CD1c-positive myeloid dendritic cell (primary cell): ENCODE measurements around the gene PDE11A.

Experiments
- DNase-seq: peaks from one replicate; pipeline ENCODE4 v3.0.0-alpha.2; 2016; ENCODE audit errors: extremely low spot score

The PDE11A gene

DNA sequence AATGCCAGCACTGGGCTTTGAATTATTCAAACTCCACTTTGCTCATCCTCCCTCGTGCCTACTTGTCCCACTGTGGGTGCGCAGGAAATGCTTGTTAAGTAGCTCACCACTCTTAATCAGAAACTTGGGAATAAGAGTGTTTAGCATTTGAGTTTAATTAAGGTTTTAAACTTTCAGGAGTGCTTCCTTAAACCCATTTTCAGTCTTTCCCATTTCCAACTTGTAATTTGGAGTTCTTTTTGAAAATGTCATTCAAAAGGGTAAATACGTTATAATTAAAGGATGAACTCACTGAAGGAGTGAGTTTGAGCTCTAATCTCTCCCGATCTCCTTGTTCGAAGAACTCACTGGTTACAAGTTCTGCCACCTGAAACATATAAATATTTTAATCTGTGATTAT is 403.4 kb downstream of the PDE11A start:
- DNase-seq = no peak

GRCh38 chr2:177668617-177669016 is 404.0 kb downstream of the PDE11A start:
- DNase-seq = no peak

DNA sequence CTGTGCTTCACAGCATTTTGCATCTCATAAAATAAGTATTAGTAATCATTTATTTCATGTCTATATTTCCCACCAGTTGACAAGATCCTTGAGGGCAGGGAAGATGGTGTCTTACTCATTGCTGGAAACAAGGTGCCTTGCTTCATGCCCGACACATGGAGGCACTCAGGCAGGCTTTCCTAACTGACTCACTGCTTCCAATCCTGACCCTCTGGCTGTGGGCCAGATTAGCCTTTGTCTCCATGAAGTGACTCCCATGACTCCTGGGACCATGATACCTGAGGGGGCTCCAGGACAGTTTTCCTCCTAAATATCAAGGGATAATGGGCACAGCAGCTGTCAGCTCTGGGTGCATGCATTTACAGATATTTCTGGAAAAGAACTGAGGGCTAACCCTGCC is 405.0 kb downstream of the PDE11A start:
- DNase-seq = no peak

DNA sequence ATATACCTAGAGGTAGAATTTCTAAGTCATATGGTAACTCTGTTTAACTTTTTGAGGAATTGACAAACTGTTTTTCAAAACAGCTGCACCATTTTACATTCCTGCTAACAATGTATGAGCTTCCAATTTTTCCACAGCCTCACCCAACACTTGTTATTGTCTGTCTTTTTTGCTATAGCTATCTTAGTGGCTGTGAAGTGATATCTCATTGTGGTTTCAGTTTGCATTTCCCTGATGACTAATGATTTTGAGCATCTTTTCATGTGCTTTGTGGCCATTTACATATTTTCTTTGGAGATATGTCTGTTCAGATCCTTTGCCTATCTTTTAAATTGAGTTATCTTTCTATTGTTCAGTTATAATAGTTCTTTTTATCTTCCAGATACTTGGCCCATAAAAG is 406.2 kb downstream of the PDE11A start:
- no peak for DNase-seq

GRCh38 chr2:177665948-177666347 is 406.6 kb downstream of the PDE11A start:
- DNase-seq = no peak

- no peak for DNase-seq
These were observed 407.2 kb downstream of the PDE11A start for GRCh38 chr2:177665328-177665727.

DNA sequence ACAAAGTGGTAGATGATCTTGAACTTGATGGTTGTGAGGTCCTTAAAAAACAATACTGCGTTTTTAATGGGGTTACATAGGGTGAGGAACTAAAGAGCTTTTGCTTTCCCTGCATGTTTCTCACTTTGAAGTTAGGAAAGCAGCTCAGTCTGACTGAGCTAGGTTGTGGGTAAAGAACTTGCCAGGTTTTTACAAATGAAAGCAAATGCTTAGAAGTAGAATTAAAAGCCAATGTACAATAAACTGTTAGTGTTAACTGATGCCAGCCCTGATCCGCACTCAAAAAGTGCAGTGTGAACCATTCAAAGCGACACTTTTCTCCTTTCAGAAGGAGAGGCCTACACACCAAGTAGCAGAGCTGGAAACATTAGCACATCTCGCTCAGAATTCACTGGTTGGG is 409.7 kb downstream of the PDE11A start:
- no peak for DNase-seq

DNA sequence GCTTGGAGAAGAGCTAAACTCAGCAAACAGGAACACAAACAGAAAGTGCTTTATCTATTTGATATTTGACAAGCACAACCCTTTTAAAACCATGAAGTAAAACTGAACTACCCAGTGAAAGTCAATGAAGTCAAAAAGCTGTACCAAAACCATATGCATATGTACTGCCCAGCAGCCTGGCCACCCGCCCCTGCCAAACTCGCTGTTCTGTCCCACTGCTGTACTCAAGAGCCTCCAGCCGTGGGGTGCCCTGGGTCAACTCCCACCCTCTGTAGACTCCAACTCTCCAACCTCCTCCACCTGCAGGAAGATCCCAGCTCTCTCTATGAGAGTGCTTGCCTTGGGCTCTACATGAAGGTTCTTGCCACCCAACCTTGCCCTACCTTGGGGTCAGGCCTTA is 411.8 kb downstream of the PDE11A start:
- DNase-seq = no peak

DNA sequence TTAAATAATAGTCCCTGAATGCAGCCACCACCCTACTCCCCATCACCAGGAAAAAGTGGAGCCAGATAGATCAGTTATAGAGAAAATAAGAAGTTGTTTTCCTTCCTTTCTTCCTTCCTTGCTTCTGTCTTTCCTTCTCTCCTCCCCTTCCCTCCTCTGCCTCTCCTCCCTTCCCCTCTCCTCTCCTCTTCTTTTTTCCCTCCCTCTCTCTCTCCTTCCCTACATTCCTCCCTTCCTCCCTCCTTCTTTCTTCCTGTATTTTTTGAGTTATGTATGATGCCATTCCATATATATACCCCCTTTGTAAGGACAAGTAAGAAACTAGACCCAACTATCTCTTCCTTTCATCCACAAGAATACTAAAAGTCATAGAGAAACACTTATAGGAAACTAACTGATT is 414.3 kb downstream of the PDE11A start:
- no peak for DNase-seq

DNA sequence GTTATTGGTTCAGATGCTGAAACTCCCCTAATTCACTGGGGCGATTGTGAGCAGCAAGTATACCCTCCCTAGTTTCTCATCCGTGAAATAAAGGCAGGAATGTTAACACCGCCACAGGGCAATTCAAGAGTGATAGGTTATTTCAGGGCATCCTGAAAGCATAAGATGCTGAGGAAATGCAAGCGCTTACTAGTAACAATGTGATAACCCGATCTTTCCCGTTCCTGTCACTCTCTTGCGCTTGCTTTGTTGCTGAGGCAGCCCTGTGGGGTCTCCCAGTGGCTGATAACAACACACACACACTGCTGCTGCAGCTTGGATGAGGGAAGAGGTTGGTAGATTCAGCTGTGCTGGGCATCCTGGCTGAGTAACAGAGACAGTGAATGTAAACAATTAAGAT is 420.7 kb downstream of the PDE11A start:
- DNase-seq = no peak

GRCh38 chr2:177649568-177650518 is 422.7 kb downstream of the PDE11A start:
- DNase-seq = no peak

DNA sequence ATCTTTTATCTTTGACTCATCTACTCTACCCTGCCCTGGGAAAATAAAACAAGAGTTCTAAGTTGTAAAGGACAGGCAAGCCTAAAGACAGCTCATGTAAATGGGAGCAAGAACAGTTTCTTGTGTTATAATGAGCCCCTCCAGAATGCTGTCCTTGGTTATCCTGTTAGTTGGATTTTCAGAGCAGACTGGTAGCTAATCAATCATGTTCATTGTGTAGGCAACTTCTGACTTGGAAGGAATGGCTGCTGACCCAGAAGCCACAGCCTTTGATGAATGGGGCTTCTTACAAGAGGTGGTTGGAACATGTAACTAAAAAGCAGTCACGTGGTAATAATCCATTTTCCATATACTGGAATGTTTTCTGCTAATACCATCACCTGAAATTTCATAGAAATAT is 425.8 kb downstream of the PDE11A start:
- DNase-seq = no peak

DNA sequence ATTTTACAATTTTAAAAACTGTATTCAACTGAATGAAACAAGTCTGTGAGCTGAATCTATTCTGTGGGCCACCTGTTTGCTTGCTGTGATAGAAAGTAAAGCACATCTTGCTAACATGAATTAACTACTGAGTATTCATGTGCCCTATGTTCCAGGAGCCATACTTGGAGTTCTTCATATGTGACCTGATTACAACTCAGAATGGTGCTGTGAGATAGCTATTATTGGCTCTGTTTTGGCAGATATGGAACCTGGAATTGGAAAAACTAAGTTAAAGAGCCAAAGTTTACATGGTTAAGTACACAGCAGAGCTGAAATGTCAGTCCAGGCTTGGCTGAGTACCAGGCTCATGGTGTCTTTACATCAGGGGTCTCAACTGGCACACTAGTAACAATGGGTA is 426.3 kb downstream of the PDE11A start:
- no peak for DNase-seq

DNA sequence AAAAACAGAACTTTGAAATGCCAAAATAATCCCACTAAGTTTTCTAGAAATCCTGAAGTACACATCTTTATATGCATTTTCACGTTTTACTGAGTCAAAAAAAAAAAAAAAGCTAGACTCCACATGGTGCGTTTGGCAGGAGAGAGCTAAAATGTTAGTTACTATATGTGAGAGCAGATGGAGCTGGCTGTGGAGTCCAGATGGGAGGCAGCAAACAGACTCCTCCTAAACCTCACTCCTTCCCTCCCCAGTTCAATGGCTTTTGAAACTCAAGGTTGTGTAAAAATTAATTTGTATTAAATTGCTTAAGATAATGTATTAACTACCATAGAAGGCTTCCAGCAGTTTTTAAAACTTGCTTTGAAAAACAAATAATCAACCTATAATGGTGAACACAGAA is 431.2 kb downstream of the PDE11A start:
- DNase-seq = no peak

DNA sequence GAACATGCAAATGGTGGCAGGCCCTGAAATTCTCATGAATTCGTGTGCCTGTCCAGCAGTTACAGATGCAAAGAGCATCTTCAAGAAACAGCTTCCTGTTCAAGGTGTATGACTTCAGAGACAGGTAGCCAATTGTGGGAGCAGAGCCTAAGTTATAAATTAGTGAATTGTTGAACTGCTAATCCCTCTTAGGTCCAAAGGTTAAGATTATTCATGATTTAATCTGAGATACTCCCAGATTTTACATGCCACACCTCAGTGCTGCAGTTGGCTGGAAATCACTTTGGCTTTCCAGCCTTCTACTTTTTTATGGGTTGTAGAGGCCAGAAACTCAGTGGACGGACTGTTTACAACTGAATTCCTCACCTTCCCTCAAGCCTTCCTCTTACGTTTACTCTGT is 432.2 kb downstream of the PDE11A start:
- DNase-seq = no peak

GRCh38 chr2:177639262-177639914 is 433.2 kb downstream of the PDE11A start:
- no peak for DNase-seq

DNA sequence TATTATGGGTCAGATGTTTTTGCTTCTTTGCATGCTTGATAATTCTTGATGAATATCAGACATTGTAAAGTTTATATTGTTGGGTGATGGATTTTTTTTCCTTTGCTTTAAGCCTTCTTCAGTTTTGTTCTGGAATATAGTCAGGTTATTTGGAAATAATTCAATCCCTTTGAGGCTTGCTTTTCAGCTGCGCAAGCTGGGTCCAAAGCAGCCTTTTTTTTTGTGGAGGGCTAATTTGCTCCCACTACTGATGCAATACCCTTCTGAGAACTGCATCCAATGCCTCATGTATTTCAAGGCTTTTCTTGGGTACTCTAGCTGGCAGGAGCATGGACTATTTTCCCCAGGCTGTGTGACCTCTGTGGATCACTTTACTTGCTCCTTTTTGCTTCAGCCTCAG is 434.1 kb downstream of the PDE11A start:
- DNase-seq = no peak

DNA sequence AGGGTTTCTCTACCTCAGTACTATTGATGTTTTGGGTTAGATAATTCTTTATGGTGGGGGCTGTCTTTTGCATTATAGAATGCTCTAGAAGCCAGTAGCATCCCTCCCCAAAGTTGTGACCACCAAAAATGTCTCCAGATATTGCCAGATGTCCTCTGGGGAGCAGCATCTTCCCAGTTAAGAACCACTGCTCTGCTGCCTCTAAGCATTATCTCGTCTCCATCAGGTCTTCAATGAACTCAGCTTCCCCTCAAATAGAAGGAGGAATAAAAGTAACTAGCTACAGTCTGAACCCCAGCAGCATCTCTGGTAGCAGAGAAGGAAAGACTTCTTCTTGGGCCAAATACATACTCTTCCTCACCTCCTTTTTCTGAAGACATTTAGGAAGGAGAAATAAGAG is 435.9 kb downstream of the PDE11A start:
- no peak for DNase-seq

- no peak for DNase-seq
These were observed 436.9 kb downstream of the PDE11A start for GRCh38 chr2:177635696-177636095.

DNA sequence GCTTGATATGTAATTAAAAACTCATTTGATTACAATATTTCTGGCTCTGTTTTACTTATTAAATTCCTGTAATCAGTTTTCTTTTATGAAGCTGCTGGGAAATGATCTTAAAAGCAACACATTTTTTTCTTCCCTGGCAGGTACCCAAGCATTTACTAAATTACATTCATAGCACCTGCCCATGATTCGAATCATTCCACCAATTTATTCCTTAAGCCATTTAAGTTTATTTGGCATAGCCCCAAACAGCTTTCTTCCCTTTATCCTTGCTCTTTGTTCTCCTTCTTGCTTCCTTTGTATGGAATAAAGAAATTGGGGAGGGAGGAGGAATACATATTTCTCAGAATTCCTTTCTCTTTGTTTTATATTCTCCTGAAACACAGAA is 438.7 kb downstream of the PDE11A start:
- DNase-seq = no peak

- no peak for DNase-seq
These were observed 439.5 kb downstream of the PDE11A start for GRCh38 chr2:177633111-177633510.

DNA sequence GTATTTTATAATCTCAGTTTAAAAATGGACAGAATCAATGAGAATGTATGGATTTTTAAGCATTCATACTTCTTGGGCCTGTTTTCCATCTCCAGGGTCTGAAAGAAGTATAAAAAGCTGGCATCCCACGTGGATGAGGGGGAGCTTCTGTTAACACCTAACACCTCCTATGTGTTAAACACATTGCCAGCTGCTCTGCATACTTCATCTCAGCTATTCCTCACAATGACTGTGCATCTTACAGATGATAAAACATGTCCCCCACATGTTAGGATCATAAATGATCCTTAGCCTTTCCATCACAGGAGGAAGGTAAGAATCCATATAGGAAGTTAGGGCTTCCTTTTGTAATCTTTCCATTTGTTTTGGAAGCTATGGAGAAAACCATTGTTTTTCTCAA is 440.9 kb downstream of the PDE11A start:
- DNase-seq = no peak

DNA sequence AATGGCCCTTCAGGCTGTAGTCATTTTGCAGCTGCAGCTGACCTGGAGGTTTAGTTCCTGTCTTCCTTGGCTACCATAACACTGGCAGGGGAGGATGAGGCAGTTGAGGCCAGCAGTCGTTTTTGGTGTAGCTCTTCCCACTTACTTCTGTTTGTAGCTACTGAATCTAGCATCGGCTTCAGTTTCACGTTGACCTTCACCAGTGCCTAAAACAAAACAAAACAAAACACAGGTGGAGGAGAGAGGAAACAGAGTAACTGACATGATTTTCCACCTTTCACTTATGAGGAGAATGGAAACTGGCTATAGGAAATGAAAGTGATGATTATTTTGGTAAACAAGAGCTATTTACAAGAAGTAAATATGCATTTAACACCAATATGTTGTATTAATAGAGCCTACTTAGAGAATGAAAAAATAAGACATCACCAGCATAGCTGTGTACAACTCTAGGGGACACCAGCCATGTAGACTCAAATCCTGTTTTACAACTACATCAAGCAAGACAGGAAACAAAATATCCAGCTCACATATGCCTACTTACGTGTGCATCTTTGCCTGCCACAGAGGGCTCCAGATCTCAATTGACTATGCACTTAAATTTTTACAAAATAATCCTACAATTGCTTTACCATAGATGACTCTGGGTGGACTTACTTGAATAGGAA is 443.1 kb downstream of the PDE11A start:
- DNase-seq = no peak
